GM19395 (cell line): ENCODE data around the gene PCDHA3.
"Not testable (repeated sequence)": the region's sequence is repeated elsewhere in the genome, so short reads cannot be mapped to it uniquely, and the experiment has no call there.

Source experiments
- ATAC-seq: cut with Tn5 transposase; IDR thresholded peaks from one replicate; pipeline ENCODE4 v1.9.1; 2021; ENCODE audit warnings: mild to moderate bottlenecking, moderate library complexity; ENCODE audit not compliant: unreplicated experiment

The PCDHA3 gene

GRCh38 chr5:140808889-140809291 is 8.0 kb downstream of the PCDHA3 start:
- no peak for ATAC-seq

GRCh38 chr5:140821375-140822280 is 20.8 kb downstream of the PCDHA3 start, which contains the start of gene PCDHA5:
PCDHA5 (plus strand) TSS chr5:140821613.
- ATAC-seq, result no peak

GRCh38 chr5:140822281-140822629 is 21.4 kb downstream of the PCDHA3 start:
- ATAC-seq, result no peak

- ATAC-seq, result not testable (repeated sequence)
Measured at GRCh38 chr5:140822969-140823368, 22.1 kb downstream of the PCDHA3 start.

GRCh38 chr5:140823475-140823874 is 22.6 kb downstream of the PCDHA3 start:
- ATAC-seq, result no peak

- no peak for ATAC-seq
Measured at GRCh38 chr5:140827704-140828361, 27.0 kb downstream of the PCDHA3 start, which contains the start of gene PCDHA6. PCDHA6 (plus strand) TSS chr5:140827960; CDS start chr5:140828092, 132 bp downstream.

GRCh38 chr5:140828362-140828737 is 27.5 kb downstream of the PCDHA3 start:
- no peak for ATAC-seq

GRCh38 chr5:140829511-140830501 is 28.9 kb downstream of the PCDHA3 start:
- not testable (repeated sequence) for ATAC-seq

- ATAC-seq, result no peak
Measured at GRCh38 chr5:140833993-140834392, 33.1 kb downstream of the PCDHA3 start, which contains the start of gene PCDHA7. PCDHA7 (plus strand) TSS chr5:140834269; CDS start chr5:140834384, 115 bp downstream.

GRCh38 chr5:140834439-140835008 is 33.7 kb downstream of the PCDHA3 start:
- not testable (repeated sequence) for ATAC-seq

GRCh38 chr5:140835622-140836510 is 35.0 kb downstream of the PCDHA3 start:
- no peak for ATAC-seq

- no peak for ATAC-seq
Measured at GRCh38 chr5:140840978-140841962, 40.4 kb downstream of the PCDHA3 start, which contains the start of gene PCDHA8. PCDHA8 (plus strand) TSS chr5:140841187; CDS start chr5:140841322, 135 bp downstream.

- no peak for ATAC-seq
Measured at GRCh38 chr5:140842798-140843733, 42.2 kb downstream of the PCDHA3 start.

- not testable (repeated sequence) for ATAC-seq
Measured at GRCh38 chr5:140848139-140849102, 47.6 kb downstream of the PCDHA3 start, which contains the start of gene PCDHA9. PCDHA9 (plus strand) TSS chr5:140848382; CDS start chr5:140848496, 114 bp downstream.

GRCh38 chr5:140849831-140850634 is 49.2 kb downstream of the PCDHA3 start:
- not testable (repeated sequence) for ATAC-seq
